Keratinocyte (primary cell): ENCODE data around the gene CNTNAP1.

ENCODE experiments used
- EZH2 ChIP-seq: IDR thresholded peaks from one replicate; pipeline ENCODE4 v1.6.1; 2012; ENCODE audit warnings: inconsistent platforms, mild to moderate bottlenecking, low read length, moderate library complexity
- TF ChIP-seq, protein P1 (sequence below), 3 experiments: IDR thresholded peaks in 1 of 3; conservative IDR thresholded peaks in 1 of 3; optimal IDR thresholded peaks in 1 of 3; 2 replicates in 2 of 3; 3 replicates in 1 of 3; pipeline versions ENCODE3 to v1.5.1; 2011; ENCODE audit warnings: low read length in 3 of 3, mild to moderate bottlenecking in 3 of 3, moderate library complexity in 2 of 3, control low read depth in 1 of 3, inconsistent platforms in 1 of 3; ENCODE audit not compliant: insufficient read depth in 2 of 3; ENCODE audit errors: extremely low read depth in 1 of 3

DNA sequence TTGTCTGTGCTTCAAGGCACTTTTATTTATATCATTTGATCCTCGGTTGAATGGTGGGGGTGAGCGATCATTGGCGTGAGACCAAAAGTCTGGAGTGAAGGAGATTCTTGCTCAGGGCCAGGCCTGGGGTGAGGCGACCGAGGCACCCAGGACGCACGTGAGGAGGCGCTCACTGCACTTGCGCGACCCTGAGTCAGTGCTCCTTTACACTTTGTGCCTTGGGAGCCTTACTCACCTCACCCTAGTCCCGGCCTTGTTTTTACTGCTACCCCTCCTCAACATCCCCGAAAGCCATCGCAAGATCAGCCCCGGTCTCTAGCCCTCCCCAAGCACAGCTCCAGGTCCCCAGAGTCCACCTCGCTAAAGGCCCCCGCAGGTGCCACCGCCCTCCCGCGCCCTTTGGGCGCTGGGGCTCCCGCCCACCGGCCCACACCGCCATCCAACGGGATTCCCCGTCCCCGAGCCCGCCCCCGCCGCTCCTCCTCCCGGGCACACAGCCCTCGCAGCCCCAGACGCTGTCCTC lies 62.0 kb downstream of the CNTNAP1 start:
- TF ChIP-seq, protein P1, sequence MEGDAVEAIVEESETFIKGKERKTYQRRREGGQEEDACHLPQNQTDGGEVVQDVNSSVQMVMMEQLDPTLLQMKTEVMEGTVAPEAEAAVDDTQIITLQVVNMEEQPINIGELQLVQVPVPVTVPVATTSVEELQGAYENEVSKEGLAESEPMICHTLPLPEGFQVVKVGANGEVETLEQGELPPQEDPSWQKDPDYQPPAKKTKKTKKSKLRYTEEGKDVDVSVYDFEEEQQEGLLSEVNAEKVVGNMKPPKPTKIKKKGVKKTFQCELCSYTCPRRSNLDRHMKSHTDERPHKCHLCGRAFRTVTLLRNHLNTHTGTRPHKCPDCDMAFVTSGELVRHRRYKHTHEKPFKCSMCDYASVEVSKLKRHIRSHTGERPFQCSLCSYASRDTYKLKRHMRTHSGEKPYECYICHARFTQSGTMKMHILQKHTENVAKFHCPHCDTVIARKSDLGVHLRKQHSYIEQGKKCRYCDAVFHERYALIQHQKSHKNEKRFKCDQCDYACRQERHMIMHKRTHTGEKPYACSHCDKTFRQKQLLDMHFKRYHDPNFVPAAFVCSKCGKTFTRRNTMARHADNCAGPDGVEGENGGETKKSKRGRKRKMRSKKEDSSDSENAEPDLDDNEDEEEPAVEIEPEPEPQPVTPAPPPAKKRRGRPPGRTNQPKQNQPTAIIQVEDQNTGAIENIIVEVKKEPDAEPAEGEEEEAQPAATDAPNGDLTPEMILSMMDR (optimal IDR thresholded peaks at IDR 0.05 in 1 of 3, IDR thresholded peaks at IDR 0.05 in 1 of 3, conservative IDR thresholded peaks at IDR 0.05 in 1 of 3; ENCODE audit: extremely low read depth in 1 of 3, insufficient read depth in 2 of 3, low read length in 3 of 3): peak in 2 of 3 experiments; percentile 3 to 38
- TF ChIP-seq EZH2: no peak
